GM12801 (cell line): ENCODE measurements around the gene PLA2G5.

ENCODE experiments used
- CTCF ChIP-seq: IDR thresholded peaks from one replicate; pipeline ENCODE4 v1.5.1; 2011; ENCODE audit warnings: control low read depth; ENCODE audit not compliant: insufficient read length; ENCODE audit errors: extremely low read depth

PLA2G5 gene

GRCh38 chr1:20125100-20125499 lies 55.1 kb downstream of the PLA2G5 start:
- TF ChIP-seq CTCF = no peak

- TF ChIP-seq CTCF = no peak
These were observed 56.2 kb downstream of the PLA2G5 start for GRCh38 chr1:20126041-20126805.

- TF ChIP-seq CTCF = no peak
These were observed 56.9 kb downstream of the PLA2G5 start for GRCh38 chr1:20126806-20127440.

GRCh38 chr1:20134995-20135394 lies 65.0 kb downstream of the PLA2G5 start:
- TF ChIP-seq CTCF = no peak

- no peak for TF ChIP-seq CTCF
These were observed 66.3 kb downstream of the PLA2G5 start for GRCh38 chr1:20136249-20136648.

- TF ChIP-seq CTCF = no peak
These were observed 67.1 kb downstream of the PLA2G5 start for GRCh38 chr1:20137055-20137454.

- TF ChIP-seq CTCF = no peak
These were observed 67.6 kb downstream of the PLA2G5 start for GRCh38 chr1:20137604-20138003.
